RWPE1 (cell line): ENCODE data around the gene TTI1.

Source experiments
- CTCF ChIA-PET: fragments of 350-600 bp; sonication (Branson Sonifier 250); formaldehyde crosslinking; extraction: SDS; loops from one replicate; lab custom pipeline; 2021; lab: Yijun Ruan, JAX
- POLR2A ChIA-PET: fragments of 400-600 bp; formaldehyde crosslinking; extraction: SDS; loops from one replicate; lab custom pipeline; 2020; ENCODE audit warnings: antibody characterized with exemption; ENCODE audit not compliant: low non-redundant PET; lab: Yijun Ruan, JAX
- DNase-seq: peaks from one replicate; pipeline ENCODE4 v3.0.0; 2012; ENCODE audit warnings: low spot score
- H3K27ac ChIP-seq: fragments of 450-650 bp; 2 replicates; pipeline ENCODE4 v1.5.1; 2017
- TF ChIP-seq, protein P1 (sequence below): fragments of 450-650 bp; conservative IDR thresholded peaks from 2 replicates; pipeline ENCODE4 v1.5.1; 2017; ENCODE audit warnings: low read depth, mild to moderate bottlenecking

Gene TTI1

DNA sequence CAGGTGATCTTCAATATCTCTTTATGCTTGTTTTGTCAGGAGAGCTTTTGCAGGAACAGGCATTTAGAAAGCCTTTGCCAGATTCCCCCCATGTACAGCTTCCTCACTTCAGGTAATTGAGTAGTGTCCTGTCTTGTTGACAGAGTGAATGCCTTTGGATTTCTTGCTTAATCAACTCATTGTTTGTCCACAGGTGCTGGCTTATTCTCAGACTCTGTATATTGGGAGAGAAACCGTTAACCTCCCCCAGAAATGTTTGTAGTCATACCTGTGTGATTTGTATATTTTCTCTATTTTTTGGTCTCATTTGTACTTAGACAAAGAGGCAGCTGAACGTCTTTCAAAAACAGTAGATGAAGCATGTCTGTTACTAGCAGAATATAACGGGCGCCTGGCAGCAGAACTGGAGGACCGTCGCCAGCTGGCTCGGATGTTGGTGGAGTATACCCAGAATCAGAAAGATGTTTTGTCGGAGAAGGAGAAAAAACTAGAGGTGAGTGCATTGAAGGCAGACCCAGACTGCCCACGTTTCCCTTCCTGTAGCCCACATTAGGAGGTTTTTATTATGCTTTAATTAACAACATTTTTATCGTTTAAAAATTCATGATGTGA, 32.6 kb upstream of the TTI1 start:
- POLR2A ChIA-PET = no interaction called here
- no peak overlapping the region for H3K27ac ChIP-seq
- CTCF ChIA-PET = interaction anchor here (0.8 to 2.2 kb wide), 2 partner anchors 8 to 155 kb away, joined by 3 to 10 read pairs; no protein-coding TSS in a partner anchor
- DNase-seq = no peak
- TF ChIP-seq, protein P1, sequence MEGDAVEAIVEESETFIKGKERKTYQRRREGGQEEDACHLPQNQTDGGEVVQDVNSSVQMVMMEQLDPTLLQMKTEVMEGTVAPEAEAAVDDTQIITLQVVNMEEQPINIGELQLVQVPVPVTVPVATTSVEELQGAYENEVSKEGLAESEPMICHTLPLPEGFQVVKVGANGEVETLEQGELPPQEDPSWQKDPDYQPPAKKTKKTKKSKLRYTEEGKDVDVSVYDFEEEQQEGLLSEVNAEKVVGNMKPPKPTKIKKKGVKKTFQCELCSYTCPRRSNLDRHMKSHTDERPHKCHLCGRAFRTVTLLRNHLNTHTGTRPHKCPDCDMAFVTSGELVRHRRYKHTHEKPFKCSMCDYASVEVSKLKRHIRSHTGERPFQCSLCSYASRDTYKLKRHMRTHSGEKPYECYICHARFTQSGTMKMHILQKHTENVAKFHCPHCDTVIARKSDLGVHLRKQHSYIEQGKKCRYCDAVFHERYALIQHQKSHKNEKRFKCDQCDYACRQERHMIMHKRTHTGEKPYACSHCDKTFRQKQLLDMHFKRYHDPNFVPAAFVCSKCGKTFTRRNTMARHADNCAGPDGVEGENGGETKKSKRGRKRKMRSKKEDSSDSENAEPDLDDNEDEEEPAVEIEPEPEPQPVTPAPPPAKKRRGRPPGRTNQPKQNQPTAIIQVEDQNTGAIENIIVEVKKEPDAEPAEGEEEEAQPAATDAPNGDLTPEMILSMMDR = no peak

DNA sequence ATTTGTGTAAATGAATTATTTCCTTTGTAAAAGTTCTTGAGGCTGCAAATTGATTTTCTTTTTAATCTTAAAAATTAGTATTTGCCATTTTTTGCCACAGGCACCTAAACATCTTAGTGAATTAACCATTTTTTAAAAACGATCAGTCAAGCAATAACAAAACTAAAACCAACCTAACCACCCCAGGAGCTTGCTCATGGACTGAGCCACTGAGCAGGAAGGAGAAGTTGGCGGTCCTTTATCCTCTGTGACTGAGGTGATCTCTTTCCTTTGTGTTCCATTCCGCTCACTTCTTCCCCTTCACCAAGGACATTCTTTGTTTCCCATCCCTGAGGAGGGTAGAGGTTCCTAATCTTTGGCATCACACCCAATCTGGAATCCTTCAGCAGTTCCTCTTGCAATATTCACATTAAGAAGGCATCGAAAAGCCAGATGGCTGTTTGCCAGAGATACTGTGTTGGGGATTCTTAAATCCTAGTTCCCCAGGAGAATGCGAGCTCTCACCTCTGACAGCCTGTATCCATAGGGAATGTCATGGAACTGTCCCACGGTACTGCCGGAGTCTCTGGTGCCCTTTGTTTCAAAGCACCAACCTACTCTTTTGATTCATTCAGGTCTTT, 30.8 kb upstream of the TTI1 start:
- POLR2A ChIA-PET = no interaction called here
- TF ChIP-seq, protein P1 = no peak
- no peak for DNase-seq
- H3K27ac ChIP-seq = no peak overlapping the region
- CTCF ChIA-PET = interaction anchor here (0.6 to 1.4 kb wide), 5 partner anchors 9 to 157 kb away, joined by 3 to 7 read pairs (median 3); no protein-coding TSS in a partner anchor

DNA sequence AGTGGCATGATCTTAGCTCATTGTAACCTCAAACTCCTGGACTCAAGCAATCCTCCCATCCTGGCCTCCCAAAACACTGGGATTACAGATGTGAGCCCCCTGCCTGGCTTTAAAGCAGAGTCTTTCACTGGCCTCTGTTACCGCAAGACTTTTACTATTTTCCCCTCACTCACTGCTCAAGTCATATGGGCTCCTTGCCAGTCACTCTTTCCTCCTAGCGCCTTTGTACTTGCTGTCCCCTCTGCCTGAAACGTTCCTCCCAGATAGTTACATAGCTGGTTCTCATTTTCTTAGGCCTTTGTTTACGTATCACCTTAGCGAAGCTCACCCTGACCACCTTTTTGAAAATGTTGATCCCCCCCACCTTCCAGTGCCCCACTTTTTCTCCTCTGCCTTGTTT, 29.6 kb upstream of the TTI1 start:
- ChIA-PET CTCF (interaction anchor here (1.2 to 3.0 kb wide), 2 partner anchors 19 to 158 kb away, joined by 4 to 18 read pairs; no protein-coding TSS in a partner anchor), POLR2A (interaction anchor here (0.7 kb wide), 1 partner anchor 368 kb away, joined by 3 read pairs; no protein-coding TSS in a partner anchor)
- H3K27ac ChIP-seq = no peak overlapping the region

DNA sequence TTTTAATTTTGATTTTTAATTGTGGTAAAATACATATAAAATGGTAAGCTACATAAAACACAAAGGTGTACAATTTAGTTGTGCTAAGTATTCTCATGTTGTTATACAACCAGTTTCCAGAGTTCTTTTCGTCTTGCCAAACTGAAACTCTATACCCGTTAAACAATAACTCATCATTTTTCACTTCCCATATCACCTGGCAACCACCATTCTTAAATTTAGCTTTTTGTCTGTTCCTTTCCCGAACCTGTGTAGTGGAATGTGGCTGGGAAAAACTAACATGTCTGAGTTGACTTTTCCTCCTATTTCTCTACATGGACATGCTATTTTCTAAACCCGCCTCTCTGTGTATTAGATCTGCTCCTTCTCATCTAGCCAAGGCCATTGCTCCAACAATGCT, 27.9 kb upstream of the TTI1 start:
- TF ChIP-seq, protein P1 = no peak
- no peak for DNase-seq
- CTCF ChIA-PET = interaction anchor here (3.0 kb wide), 1 partner anchor 160 kb away, joined by 18 read pairs; no protein-coding TSS in a partner anchor
- POLR2A ChIA-PET = no interaction called here
- no peak overlapping the region for H3K27ac ChIP-seq

More for the DNA sequence above, 29.6 kb upstream of the TTI1 start:
- no peak for DNase-seq
- TF ChIP-seq, protein P1 = no peak

DNA sequence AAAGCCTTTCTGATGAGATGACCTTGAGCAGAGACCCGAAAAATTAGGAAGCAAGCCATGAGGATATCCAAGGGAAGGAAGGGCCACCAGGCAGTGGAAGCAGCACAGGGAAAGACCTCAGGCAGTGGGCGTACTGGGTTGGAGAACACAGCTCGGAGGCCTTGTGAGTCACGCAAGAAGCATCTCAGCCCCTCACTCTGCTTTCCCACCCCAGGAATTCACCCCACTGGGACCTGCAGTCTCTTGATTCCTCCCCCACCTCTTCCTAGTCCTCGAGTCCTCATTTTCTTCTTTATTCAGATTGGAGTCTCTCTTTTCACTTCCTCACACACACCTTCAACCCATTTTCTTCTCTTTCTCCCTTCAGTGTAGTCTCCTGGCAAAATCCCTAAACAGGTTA, 27.3 kb upstream of the TTI1 start:
- TF ChIP-seq, protein P1 = no peak
- ChIA-PET POLR2A (no interaction called here), CTCF (interaction anchor here (0.6 to 3.0 kb wide), 2 partner anchors 13 to 161 kb away, joined by 3 to 18 read pairs; no protein-coding TSS in a partner anchor)
- no peak for DNase-seq
- no peak overlapping the region for H3K27ac ChIP-seq

DNA sequence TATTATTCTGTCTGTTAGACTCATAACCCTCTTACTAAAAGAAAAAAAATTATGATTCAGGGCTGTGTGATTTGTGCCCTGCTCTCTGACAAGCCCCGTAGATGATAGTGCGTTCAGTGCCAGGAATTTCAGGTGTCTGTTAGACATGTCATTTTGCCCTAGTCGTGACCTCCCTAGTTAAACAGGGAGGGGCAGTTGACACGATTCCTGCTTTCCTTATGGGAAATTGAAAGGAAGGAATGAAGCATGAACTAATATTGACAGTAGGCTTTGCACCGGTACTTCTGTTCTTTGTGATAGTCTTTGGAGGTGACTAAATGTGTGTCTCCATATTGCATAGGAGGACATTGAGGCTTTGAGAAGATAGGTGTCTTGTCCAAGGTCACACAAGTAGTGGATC, 26.6 kb upstream of the TTI1 start:
- H3K27ac ChIP-seq = no peak overlapping the region
- ChIA-PET POLR2A (no interaction called here), CTCF (interaction anchor here (0.6 to 6.6 kb wide), 5 partner anchors 13 to 349 kb away, joined by 3 to 88 read pairs (median 4); no protein-coding TSS in a partner anchor)
- DNase-seq = no peak
- TF ChIP-seq, protein P1 = no peak
